ENCODE data around the gene EEF2K. TPM values are rescaled to one million over a fixed set of nuclear protein-coding genes. Genes with fewer than 3 reads are reported as not detected.

EEF2K gene
- polyA plus RNA-seq, 2 of the 4 experiments (the other 2 are of a cell fraction): 8.2 to 9.4 TPM

DNA sequence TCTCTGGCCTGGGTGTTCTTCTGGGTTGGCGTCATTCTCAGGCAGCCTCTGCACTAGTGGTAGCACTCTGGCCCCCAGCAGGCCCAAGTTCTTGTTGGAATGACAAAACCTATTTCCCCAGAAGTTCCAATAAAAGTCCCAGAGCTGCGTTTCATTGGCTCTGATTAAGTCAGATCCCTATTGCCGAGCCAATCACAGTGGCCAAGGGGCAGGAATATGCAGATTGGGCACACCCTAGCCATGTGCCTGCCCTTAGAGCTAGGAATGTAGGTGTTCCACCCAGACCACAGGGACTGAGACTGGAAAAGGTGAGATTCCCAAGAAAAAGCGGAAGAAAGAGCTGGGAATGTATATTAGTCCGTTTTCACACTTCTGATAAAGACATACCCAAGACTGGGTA is 46.2 kb downstream of the EEF2K start:
- DNase-seq (ENCODE audit: low read depth in 1 of 2, low spot score in 1 of 2): peak in 1 of 2 experiments; percentile 16

DNA sequence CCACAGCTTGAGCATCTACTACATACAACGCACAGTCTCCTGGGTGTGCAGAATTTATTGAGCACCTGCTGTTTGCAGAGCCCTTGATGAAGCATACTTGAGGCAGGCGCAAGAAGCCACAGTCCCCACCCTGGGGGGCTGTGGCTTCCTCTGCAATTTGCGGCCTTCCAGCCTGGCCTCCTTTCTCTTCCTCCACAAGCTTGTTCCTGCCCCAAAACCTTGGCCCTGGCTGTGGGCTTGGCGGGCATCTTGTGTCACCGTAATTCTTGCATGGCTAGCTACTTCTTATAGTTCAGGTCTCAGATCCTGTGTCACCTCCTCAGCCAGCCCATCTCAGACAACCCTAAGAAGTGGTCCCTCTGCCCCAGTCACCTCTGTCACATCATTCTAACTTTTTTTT is 47.2 kb downstream of the EEF2K start:
- ATAC-seq: no peak
- TF ChIP-seq CBX2 (IDR thresholded peaks at IDR 0.05; ENCODE audit: borderline replicate concordance, low read depth) (no peak), CHD2 (IDR thresholded peaks at IDR 0.05; ENCODE audit: low read length, partially characterized antibody) (no peak), HDAC2 (IDR thresholded peaks at IDR 0.05) (no peak), TFCP2L1 (CRISPR knock-in tag; IDR thresholded peaks at IDR 0.05) (no peak), CEBPB (IDR thresholded peaks at IDR 0.05) (no peak), ZNF302 (CRISPR knock-in tag; IDR thresholded peaks at IDR 0.05) (no peak), RARB (CRISPR knock-in tag; IDR thresholded peaks at IDR 0.05) (no peak), MAZ (IDR thresholded peaks at IDR 0.05; ENCODE audit: borderline replicate concordance, low read depth, low read length) (no peak), TP53 (CRISPR knock-in tag; IDR thresholded peaks at IDR 0.05) (no peak)
- TF ChIP-seq, protein P1, sequence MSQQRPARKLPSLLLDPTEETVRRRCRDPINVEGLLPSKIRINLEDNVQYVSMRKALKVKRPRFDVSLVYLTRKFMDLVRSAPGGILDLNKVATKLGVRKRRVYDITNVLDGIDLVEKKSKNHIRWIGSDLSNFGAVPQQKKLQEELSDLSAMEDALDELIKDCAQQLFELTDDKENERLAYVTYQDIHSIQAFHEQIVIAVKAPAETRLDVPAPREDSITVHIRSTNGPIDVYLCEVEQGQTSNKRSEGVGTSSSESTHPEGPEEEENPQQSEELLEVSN (IDR thresholded peaks at IDR 0.05; ENCODE audit: borderline replicate concordance, low read depth): no peak
- no peak overlapping the region for H3K4me2 ChIP-seq
- DNase-seq (ENCODE audit: low read depth in 1 of 2, low spot score in 1 of 2): no peak
- no peak for FAIRE-seq
- no peaks in the 10 kb centered on the region for H3K4me1 ChIP-seq
- CTCF ChIA-PET: interaction anchor here (1.0 to 2.4 kb wide), 3 partner anchors 12 to 48 kb away, joined by 3 to 7 read pairs (median 4); no protein-coding TSS in a partner anchor
- no peak overlapping the region for H3K27ac ChIP-seq
- H3K4me3 ChIP-seq: no peak overlapping the region
- peaks cover 11% of the 10 kb centered on the region for H3K9me3 ChIP-seq
- 95% methylated on average over 5 of the region's 5 CpGs for WGBS (ENCODE audit: missing lambda C conversion rate)
- POLR2A ChIA-PET: no interaction called here

More for the DNA sequence above, 46.2 kb downstream of the EEF2K start:
- no peaks in the 10 kb centered on the region for H3K4me1 ChIP-seq
- ChIA-PET POLR2A (no interaction called here), CTCF (interaction anchor here (1.2 to 2.4 kb wide), 3 partner anchors 33 to 49 kb away, joined by 3 to 7 read pairs (median 3); partner anchors contain the start of gene EEF2K)
- no peak for FAIRE-seq
- WGBS (ENCODE audit: missing lambda C conversion rate): 75% methylated on average over 5 of the region's 5 CpGs
- TF ChIP-seq, protein P2, sequence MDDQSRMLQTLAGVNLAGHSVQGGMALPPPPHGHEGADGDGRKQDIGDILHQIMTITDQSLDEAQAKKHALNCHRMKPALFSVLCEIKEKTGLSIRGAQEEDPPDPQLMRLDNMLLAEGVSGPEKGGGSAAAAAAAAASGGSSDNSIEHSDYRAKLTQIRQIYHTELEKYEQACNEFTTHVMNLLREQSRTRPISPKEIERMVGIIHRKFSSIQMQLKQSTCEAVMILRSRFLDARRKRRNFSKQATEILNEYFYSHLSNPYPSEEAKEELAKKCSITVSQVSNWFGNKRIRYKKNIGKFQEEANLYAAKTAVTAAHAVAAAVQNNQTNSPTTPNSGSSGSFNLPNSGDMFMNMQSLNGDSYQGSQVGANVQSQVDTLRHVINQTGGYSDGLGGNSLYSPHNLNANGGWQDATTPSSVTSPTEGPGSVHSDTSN (IDR thresholded peaks at IDR 0.05): no peak
- TF ChIP-seq FOXS1 (CRISPR knock-in tag; IDR thresholded peaks at IDR 0.05) (no peak), MAFK (IDR thresholded peaks at IDR 0.05; ENCODE audit: partially characterized antibody) (no peak)
- no peak overlapping the region for H3K4me3 ChIP-seq
- H3K4me2 ChIP-seq: no peak overlapping the region
- H3K9me3 ChIP-seq: peaks cover 11% of the 10 kb centered on the region
- ATAC-seq: peak in 1 of 2 experiments; percentile 73; a peak in 3 of 6 replicates
- H3K27ac ChIP-seq: no peak overlapping the region

DNA sequence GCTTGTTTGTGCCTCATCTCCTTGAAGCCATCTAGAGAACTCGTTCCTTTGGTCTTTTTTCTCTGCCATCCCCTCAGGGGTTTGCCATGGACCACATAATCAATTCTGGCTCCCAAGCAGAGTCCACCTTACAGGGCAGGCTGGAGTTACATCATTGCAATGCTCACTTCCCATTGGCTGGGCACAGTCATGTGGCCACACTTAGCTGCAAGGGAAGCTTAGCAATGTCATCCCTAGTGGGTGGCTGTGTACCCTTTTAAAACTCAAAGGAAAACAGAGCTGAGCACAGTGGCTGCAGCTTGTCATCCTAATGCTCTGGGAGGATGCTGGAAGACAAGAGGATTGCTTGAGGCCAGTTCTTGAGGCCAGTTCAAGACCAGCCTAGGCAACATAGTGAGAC is 49.3 kb downstream of the EEF2K start:
- H3K27ac ChIP-seq: no peak overlapping the region
- no peak overlapping the region for H3K4me2 ChIP-seq
- DNase-seq (ENCODE audit: low read depth in 1 of 2, low spot score in 1 of 2) (peak in 1 of 2 experiments; percentile 42), ATAC-seq (no peak), FAIRE-seq (no peak)
- WGBS (ENCODE audit: missing lambda C conversion rate): 96% methylated on average over 1 of the region's 1 CpG
- no peak overlapping the region for H3K4me3 ChIP-seq
- POLR2A ChIA-PET: no interaction called here
- CTCF ChIA-PET: interaction anchor here (1.5 to 1.6 kb wide), 2 partner anchors 45 to 67 kb away, joined by 4 read pairs; no protein-coding TSS in a partner anchor
- H3K4me1 ChIP-seq: no peaks in the 10 kb centered on the region
- TF ChIP-seq, protein P3, sequence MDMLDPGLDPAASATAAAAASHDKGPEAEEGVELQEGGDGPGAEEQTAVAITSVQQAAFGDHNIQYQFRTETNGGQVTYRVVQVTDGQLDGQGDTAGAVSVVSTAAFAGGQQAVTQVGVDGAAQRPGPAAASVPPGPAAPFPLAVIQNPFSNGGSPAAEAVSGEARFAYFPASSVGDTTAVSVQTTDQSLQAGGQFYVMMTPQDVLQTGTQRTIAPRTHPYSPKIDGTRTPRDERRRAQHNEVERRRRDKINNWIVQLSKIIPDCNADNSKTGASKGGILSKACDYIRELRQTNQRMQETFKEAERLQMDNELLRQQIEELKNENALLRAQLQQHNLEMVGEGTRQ (IDR thresholded peaks at IDR 0.05): peak; percentile 71
- no peak for TF ChIP-seq POLR2AphosphoS2 (conservative IDR thresholded peaks at IDR 0.05; ENCODE audit: low read length)
- peaks cover 16% of the 10 kb centered on the region for H3K9me3 ChIP-seq

DNA sequence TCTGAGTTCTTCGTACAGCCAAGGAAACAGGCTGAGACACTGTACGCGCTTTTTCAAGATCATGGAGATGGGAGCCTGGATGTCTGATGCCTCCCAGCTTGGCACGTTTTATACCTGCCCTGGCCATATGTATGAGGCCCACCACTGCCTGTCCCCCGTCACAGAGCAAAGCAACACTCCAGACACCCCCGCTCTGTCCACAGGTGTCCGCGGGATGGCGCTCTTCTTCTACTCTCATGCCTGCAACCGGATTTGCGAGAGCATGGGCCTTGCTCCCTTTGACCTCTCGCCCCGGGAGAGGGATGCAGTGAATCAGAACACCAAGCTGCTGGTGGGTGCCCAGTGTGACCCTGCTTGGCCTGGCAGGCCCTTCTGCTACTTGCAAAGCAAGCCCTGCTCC is 51.4 kb downstream of the EEF2K start:
- 98% methylated on average over 13 of the region's 13 CpGs for WGBS (ENCODE audit: missing lambda C conversion rate)
- FAIRE-seq: no peak
- TF ChIP-seq NR3C1 (IDR thresholded peaks at IDR 0.05) (no peak), FOSB (CRISPR knock-in tag; IDR thresholded peaks at IDR 0.05) (no peak), JUN (IDR thresholded peaks at IDR 0.05) (no peak), BHLHE40 (IDR thresholded peaks at IDR 0.05; ENCODE audit: low read depth, low read length) (no peak), FOSL2 (IDR thresholded peaks at IDR 0.05) (no peak), FOSL2 (CRISPR knock-in tag; IDR thresholded peaks at IDR 0.05) (no peak), CBX8 (IDR thresholded peaks at IDR 0.05) (no peak), ZSCAN20 (CRISPR knock-in tag; IDR thresholded peaks at IDR 0.05) (no peak), RARB (CRISPR knock-in tag; IDR thresholded peaks at IDR 0.05) (no peak)
- TF ChIP-seq, protein P4, sequence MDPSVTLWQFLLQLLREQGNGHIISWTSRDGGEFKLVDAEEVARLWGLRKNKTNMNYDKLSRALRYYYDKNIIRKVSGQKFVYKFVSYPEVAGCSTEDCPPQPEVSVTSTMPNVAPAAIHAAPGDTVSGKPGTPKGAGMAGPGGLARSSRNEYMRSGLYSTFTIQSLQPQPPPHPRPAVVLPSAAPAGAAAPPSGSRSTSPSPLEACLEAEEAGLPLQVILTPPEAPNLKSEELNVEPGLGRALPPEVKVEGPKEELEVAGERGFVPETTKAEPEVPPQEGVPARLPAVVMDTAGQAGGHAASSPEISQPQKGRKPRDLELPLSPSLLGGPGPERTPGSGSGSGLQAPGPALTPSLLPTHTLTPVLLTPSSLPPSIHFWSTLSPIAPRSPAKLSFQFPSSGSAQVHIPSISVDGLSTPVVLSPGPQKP (IDR thresholded peaks at IDR 0.05; ENCODE audit: low read depth, low read length): no peak
- TF ChIP-seq, protein P5, sequence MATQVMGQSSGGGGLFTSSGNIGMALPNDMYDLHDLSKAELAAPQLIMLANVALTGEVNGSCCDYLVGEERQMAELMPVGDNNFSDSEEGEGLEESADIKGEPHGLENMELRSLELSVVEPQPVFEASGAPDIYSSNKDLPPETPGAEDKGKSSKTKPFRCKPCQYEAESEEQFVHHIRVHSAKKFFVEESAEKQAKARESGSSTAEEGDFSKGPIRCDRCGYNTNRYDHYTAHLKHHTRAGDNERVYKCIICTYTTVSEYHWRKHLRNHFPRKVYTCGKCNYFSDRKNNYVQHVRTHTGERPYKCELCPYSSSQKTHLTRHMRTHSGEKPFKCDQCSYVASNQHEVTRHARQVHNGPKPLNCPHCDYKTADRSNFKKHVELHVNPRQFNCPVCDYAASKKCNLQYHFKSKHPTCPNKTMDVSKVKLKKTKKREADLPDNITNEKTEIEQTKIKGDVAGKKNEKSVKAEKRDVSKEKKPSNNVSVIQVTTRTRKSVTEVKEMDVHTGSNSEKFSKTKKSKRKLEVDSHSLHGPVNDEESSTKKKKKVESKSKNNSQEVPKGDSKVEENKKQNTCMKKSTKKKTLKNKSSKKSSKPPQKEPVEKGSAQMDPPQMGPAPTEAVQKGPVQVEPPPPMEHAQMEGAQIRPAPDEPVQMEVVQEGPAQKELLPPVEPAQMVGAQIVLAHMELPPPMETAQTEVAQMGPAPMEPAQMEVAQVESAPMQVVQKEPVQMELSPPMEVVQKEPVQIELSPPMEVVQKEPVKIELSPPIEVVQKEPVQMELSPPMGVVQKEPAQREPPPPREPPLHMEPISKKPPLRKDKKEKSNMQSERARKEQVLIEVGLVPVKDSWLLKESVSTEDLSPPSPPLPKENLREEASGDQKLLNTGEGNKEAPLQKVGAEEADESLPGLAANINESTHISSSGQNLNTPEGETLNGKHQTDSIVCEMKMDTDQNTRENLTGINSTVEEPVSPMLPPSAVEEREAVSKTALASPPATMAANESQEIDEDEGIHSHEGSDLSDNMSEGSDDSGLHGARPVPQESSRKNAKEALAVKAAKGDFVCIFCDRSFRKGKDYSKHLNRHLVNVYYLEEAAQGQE (IDR thresholded peaks at IDR 0.05): no peak
- TF ChIP-seq, protein P6, sequence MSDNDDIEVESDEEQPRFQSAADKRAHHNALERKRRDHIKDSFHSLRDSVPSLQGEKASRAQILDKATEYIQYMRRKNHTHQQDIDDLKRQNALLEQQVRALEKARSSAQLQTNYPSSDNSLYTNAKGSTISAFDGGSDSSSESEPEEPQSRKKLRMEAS (IDR thresholded peaks at IDR 0.05): no peak

More for the DNA sequence above, 51.4 kb downstream of the EEF2K start:
- H3K9me3 ChIP-seq: peaks cover 18% of the 10 kb centered on the region
- H3K27ac ChIP-seq: no peak overlapping the region
- ATAC-seq (no peak), DNase-seq (ENCODE audit: low read depth in 1 of 2, low spot score in 1 of 2) (no peak)
- POLR2A ChIA-PET: no interaction called here
- H3K4me2 ChIP-seq: no peak overlapping the region
- CTCF ChIA-PET: interaction anchor here (0.8 to 1.3 kb wide), 3 partner anchors 8 to 51 kb away, joined by 3 to 5 read pairs (median 3); partner anchors contain the start of gene EEF2K
- no peaks in the 10 kb centered on the region for H3K4me1 ChIP-seq
- H3K4me3 ChIP-seq: no peak overlapping the region
